Subcutaneous adipose tissue (tissue), 4 donors: ENCODE data around the gene ENOX1. TPM values are rescaled to one million over a fixed set of nuclear protein-coding genes. Genes with fewer than 3 reads are reported as not detected.

Experiments used
- CTCF ChIP-seq: fragments of 450-650 bp; IDR thresholded peaks from one replicate; pipeline ENCODE4 v1.5.1; 2016; ENCODE audit warnings: low read depth, mild to moderate bottlenecking, control low read depth, antibody characterized with exemption, moderate library complexity
- total RNA-seq, 4 donors: library from RNA; depleted of rRNA; stranded (reverse); fragments of >200 nt; gene quantifications; one replicate each; pipeline ENCODE4 v1.1.0, GENCODE V29; 2016

The ENOX1 gene
- total RNA-seq, 4 donors from 2014 or later: 0.66 to 4.7 (median 2.1) TPM

GRCh38 chr13:43431290-43431716, 355.5 kb downstream of the ENOX1 start:
- no peak for TF ChIP-seq CTCF

- no peak for TF ChIP-seq CTCF
These were observed 358.1 kb downstream of the ENOX1 start for GRCh38 chr13:43428545-43429296.

- no peak for TF ChIP-seq CTCF
These were observed 360.4 kb downstream of the ENOX1 start for GRCh38 chr13:43426355-43426754.

- TF ChIP-seq CTCF: no peak
These were observed 361.5 kb downstream of the ENOX1 start for GRCh38 chr13:43425234-43425633.

GRCh38 chr13:43424412-43424811, 362.4 kb downstream of the ENOX1 start:
- no peak for TF ChIP-seq CTCF

- TF ChIP-seq CTCF: no peak
These were observed 364.7 kb downstream of the ENOX1 start for GRCh38 chr13:43422116-43422515.

GRCh38 chr13:43414111-43414510, 372.7 kb downstream of the ENOX1 start:
- TF ChIP-seq CTCF: no peak
